HEK293 (cell line): ENCODE results near the gene CCDC127.
"Not testable (repeated sequence)": the region's sequence is repeated elsewhere in the genome, so short reads cannot be mapped to it uniquely, and the experiment has no call there.

ENCODE experiments used
- PRDM1 ChIP-seq: fragments of 450-650 bp; formaldehyde crosslinking; IDR thresholded peaks from 2 replicates; pipeline ENCODE4; 2016; ENCODE audit warnings: missing biosample characterization, missing genetic modification characterization
- REST ChIP-seq: fragments of 450-650 bp; formaldehyde crosslinking; IDR thresholded peaks from 2 replicates; pipeline ENCODE4 v1.5.1; 2016; ENCODE audit warnings: missing biosample characterization, missing genetic modification characterization
- YY1 ChIP-seq: fragments of 450-650 bp; formaldehyde crosslinking; IDR thresholded peaks from 2 replicates; pipeline ENCODE4 v1.5.1; 2018; ENCODE audit warnings: missing biosample characterization, missing genetic modification characterization
- ZNF146 ChIP-seq: fragments of 450-650 bp; formaldehyde crosslinking; IDR thresholded peaks from 2 replicates; pipeline ENCODE4 v1.5.1; 2016; ENCODE audit warnings: missing biosample characterization, missing genetic modification characterization
- ZNF175 ChIP-seq: fragments of 450-650 bp; formaldehyde crosslinking; IDR thresholded peaks from 2 replicates; pipeline ENCODE4 v1.5.1; 2016; ENCODE audit warnings: missing biosample characterization, missing genetic modification characterization
- ZNF404 ChIP-seq: fragments of 450-650 bp; formaldehyde crosslinking; IDR thresholded peaks from 2 replicates; pipeline ENCODE4 v1.5.1; 2017; ENCODE audit warnings: missing biosample characterization, missing genetic modification characterization
- ZNF501 ChIP-seq: fragments of 450-650 bp; formaldehyde crosslinking; IDR thresholded peaks from 2 replicates; pipeline ENCODE4 v1.5.1; 2016; ENCODE audit warnings: missing biosample characterization, missing genetic modification characterization
- ZNF548 ChIP-seq: fragments of 450-650 bp; formaldehyde crosslinking; IDR thresholded peaks from 2 replicates; pipeline ENCODE4 v1.5.1; 2016; ENCODE audit warnings: missing biosample characterization, missing genetic modification characterization
- ZNF555 ChIP-seq: fragments of 450-650 bp; formaldehyde crosslinking; conservative IDR thresholded peaks from 2 replicates; pipeline ENCODE4 v1.5.1; 2017; ENCODE audit warnings: missing biosample characterization, mild to moderate bottlenecking, missing genetic modification characterization, inconsistent platforms
- ZNF585B ChIP-seq: fragments of 450-650 bp; formaldehyde crosslinking; IDR thresholded peaks from 2 replicates; pipeline ENCODE4 v1.5.1; 2016; ENCODE audit warnings: missing biosample characterization, missing genetic modification characterization
- TF ChIP-seq, protein P1 (sequence below): fragments of 450-650 bp; formaldehyde crosslinking; IDR thresholded peaks from 2 replicates; pipeline ENCODE4 v1.5.1; 2016; ENCODE audit warnings: missing biosample characterization, missing genetic modification characterization
- TF ChIP-seq, protein P2 (sequence below): fragments of 450-650 bp; formaldehyde crosslinking; IDR thresholded peaks from 2 replicates; pipeline ENCODE4 v1.5.1; 2016; ENCODE audit warnings: missing biosample characterization, missing genetic modification characterization, borderline replicate concordance

DNA sequence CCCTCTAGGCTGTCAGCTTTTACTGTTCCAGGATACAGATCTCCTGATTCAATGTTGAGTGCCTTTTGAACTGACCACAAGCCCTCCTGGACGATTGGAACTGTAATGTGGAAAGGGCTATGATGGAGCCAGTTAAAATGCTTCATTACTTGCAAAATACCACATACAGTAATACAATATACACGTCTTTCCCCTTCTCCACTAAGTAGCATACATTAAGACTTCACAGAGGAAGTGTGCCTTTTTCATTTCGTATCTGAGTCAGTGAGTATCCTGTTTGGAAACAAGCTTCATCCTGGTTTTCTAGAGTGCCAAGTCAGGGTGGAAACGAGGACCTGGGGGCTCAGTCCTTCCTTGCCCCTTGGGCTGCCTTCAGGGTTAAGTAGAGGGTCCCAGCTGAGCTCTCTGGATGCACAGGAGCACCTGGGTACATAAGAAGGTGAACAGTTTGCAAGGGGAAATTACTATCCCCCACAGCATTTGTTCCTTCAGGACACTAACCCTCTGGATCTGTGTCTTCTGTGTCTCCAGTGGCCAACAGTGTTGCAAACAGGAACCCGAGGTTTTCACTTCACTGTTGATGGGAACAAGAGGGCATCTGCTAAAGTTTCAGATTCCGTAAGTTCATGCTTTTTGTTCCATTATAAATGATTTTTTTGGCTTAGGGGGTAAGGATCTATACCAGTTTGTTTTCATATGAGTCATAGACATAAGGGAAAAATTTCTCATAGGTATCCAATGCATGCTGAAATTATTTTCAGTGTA, 5.2 kb upstream of the CCDC127 start:
- TF ChIP-seq YY1 (tag by site-specific recombination); ZNF501; ZNF555 (tag by site-specific recombination); REST; PRDM1 (tag by site-specific recombination); ZNF548 (tag by site-specific recombination); ZNF146 (tag by site-specific recombination); ZNF175 (tag by site-specific recombination); ZNF585B (tag by site-specific recombination); ZNF404 (tag by site-specific recombination): not testable (repeated sequence)
- TF ChIP-seq, protein P1, sequence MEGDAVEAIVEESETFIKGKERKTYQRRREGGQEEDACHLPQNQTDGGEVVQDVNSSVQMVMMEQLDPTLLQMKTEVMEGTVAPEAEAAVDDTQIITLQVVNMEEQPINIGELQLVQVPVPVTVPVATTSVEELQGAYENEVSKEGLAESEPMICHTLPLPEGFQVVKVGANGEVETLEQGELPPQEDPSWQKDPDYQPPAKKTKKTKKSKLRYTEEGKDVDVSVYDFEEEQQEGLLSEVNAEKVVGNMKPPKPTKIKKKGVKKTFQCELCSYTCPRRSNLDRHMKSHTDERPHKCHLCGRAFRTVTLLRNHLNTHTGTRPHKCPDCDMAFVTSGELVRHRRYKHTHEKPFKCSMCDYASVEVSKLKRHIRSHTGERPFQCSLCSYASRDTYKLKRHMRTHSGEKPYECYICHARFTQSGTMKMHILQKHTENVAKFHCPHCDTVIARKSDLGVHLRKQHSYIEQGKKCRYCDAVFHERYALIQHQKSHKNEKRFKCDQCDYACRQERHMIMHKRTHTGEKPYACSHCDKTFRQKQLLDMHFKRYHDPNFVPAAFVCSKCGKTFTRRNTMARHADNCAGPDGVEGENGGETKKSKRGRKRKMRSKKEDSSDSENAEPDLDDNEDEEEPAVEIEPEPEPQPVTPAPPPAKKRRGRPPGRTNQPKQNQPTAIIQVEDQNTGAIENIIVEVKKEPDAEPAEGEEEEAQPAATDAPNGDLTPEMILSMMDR (tag by site-specific recombination): not testable (repeated sequence)
- TF ChIP-seq, protein P2, sequence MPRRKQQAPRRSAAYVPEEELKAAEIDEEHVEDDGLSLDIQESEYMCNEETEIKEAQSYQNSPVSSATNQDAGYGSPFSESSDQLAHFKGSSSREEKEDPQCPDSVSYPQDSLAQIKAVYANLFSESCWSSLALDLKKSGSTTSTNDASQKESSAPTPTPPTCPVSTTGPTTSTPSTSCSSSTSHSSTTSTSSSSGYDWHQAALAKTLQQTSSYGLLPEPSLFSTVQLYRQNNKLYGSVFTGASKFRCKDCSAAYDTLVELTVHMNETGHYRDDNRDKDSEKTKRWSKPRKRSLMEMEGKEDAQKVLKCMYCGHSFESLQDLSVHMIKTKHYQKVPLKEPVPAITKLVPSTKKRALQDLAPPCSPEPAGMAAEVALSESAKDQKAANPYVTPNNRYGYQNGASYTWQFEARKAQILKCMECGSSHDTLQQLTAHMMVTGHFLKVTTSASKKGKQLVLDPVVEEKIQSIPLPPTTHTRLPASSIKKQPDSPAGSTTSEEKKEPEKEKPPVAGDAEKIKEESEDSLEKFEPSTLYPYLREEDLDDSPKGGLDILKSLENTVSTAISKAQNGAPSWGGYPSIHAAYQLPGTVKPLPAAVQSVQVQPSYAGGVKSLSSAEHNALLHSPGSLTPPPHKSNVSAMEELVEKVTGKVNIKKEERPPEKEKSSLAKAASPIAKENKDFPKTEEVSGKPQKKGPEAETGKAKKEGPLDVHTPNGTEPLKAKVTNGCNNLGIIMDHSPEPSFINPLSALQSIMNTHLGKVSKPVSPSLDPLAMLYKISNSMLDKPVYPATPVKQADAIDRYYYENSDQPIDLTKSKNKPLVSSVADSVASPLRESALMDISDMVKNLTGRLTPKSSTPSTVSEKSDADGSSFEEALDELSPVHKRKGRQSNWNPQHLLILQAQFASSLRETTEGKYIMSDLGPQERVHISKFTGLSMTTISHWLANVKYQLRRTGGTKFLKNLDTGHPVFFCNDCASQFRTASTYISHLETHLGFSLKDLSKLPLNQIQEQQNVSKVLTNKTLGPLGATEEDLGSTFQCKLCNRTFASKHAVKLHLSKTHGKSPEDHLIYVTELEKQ: not testable (repeated sequence)
